Fibroblast of lung (primary cell): ENCODE data around the gene PSME3IP1. TPM values are rescaled to one million over a fixed set of nuclear protein-coding genes. Genes with fewer than 3 reads are reported as not detected.
A peak's percentile ranks its signal among the peaks of the same experiment; 100 is the strongest.

Source experiments
- DNase-seq, 2 donors: peaks; one replicate each; pipeline versions ENCODE4 v3.0.0 to v3.0.0-alpha.2; 2010; ENCODE audit warnings: low read depth in 2 of 2
- H2AFZ ChIP-seq: 2 replicates; pipeline ENCODE4 v1.5.1; 2012; ENCODE audit warnings: low read length, control low read depth, inconsistent platforms
- H3K27ac ChIP-seq: 2 replicates; pipeline ENCODE4 v1.5.1; 2011; ENCODE audit warnings: low read length, control low read depth; ENCODE audit not compliant: insufficient read depth
- H3K27me3 ChIP-seq: 2 replicates; pipeline ENCODE4 v1.5.1; 2011; ENCODE audit warnings: mild to moderate bottlenecking, low read length; ENCODE audit not compliant: control insufficient read depth, insufficient read depth
- H3K36me3 ChIP-seq: 2 replicates; pipeline ENCODE4 v1.5.1; 2011; ENCODE audit warnings: low read length; ENCODE audit not compliant: control insufficient read depth, insufficient read depth
- H3K4me1 ChIP-seq: 2 replicates; pipeline ENCODE4 v1.5.1; 2011; ENCODE audit warnings: low read length; ENCODE audit not compliant: control insufficient read depth, insufficient read depth; ENCODE audit errors: extremely low read depth
- H3K4me2 ChIP-seq: 2 replicates; pipeline ENCODE4 v1.5.1; 2011; ENCODE audit warnings: low read length, control low read depth; ENCODE audit not compliant: insufficient read depth; ENCODE audit errors: extremely low read depth
- H3K4me3 ChIP-seq, 4 experiments: fragments of 200-600 bp in 1 of 4; sonication (generic) in 1 of 4; replicated peaks in 1 of 4; 2 replicates each; pipeline ENCODE4 v1.5.1; 2011 to 2016; ENCODE audit warnings: low read length in 4 of 4, low read depth in 3 of 4, mild to moderate bottlenecking in 3 of 4, control low read depth in 2 of 4, inconsistent platforms in 1 of 4, mixed read lengths in 1 of 4; ENCODE audit not compliant: insufficient read depth in 1 of 4; ENCODE audit errors: control extremely low read depth in 1 of 4
- H3K79me2 ChIP-seq: 2 replicates; pipeline ENCODE4 v1.5.1; 2012; ENCODE audit warnings: mild to moderate bottlenecking, low read length, inconsistent platforms; ENCODE audit not compliant: control insufficient read depth, insufficient read depth
- H3K9ac ChIP-seq: 2 replicates; pipeline ENCODE4 v1.5.1; 2011; ENCODE audit warnings: mild to moderate bottlenecking, low read length, control low read depth; ENCODE audit not compliant: insufficient read depth
- H3K9me3 ChIP-seq: 2 replicates; pipeline ENCODE4 v1.5.1; 2012; ENCODE audit warnings: low read depth, low read length; ENCODE audit not compliant: control insufficient read depth, insufficient read depth
- H4K20me1 ChIP-seq: 2 replicates; pipeline ENCODE4 v1.5.1; 2011; ENCODE audit warnings: low read length; ENCODE audit not compliant: control insufficient read depth, insufficient read depth; ENCODE audit errors: extremely low read depth
- CTCF ChIP-seq, 2 donors: IDR thresholded peaks in 1 of 2; conservative IDR thresholded peaks in 1 of 2; 1 replicate in 1 of 2; 2 replicates in 1 of 2; pipeline ENCODE4 v1.5.1; 2011 to 2012; ENCODE audit warnings: low read length in 2 of 2, control low read depth in 1 of 2, inconsistent platforms in 1 of 2, low read depth in 1 of 2, mild to moderate bottlenecking in 1 of 2
- EZH2 ChIP-seq: IDR thresholded peaks from 2 replicates; pipeline ENCODE4 v1.5.1; 2012; ENCODE audit warnings: low read length, control low read depth, mild to moderate bottlenecking; ENCODE audit errors: missing control alignments
- polyA plus RNA-seq, 2 donors: library from polyadenylated mRNA; depleted of rRNA in 1 of 2; stranded (reverse) in 1 of 2; unstranded in 1 of 2; fragments of >200 nt; gene quantifications; 2 replicates each; pipeline ENCODE4 v1.2.1, GENCODE V29; 2011 to 2012; ENCODE audit warnings: missing spikeins in 1 of 2
- total RNA-seq: library from RNA; depleted of rRNA; stranded (reverse); fragments of >200 nt; gene quantifications from 2 replicates; pipeline ENCODE4 v1.2.1, GENCODE V29; 2014

PSME3IP1 gene
- total and polyA plus RNA-seq, 2 donors (not counting 1 experiment from before 2014, with no cell fraction given) = 55.5 to 64.6 TPM

- H3K4me1 ChIP-seq = peaks cover 11% of the 10 kb centered on the region
- no peaks in the 10 kb centered on the region for H3K27me3 ChIP-seq
- no peaks in the 10 kb centered on the region for H4K20me1 ChIP-seq
- TF ChIP-seq CTCF (conservative IDR thresholded peaks at IDR 0.05 in 1 of 2, IDR thresholded peaks at IDR 0.05 in 1 of 2; ENCODE audit: low read depth in 1 of 2, low read length in 2 of 2) (no peak), EZH2 (no peak)
- H3K79me2 ChIP-seq = peaks cover 82% of the 10 kb centered on the region
- H3K9ac ChIP-seq = peak overlapping the region; percentile 96
- no peaks in the 10 kb centered on the region for H3K36me3 ChIP-seq
- H3K9me3 ChIP-seq = no peaks in the 10 kb centered on the region
- no peak overlapping the region for H2AFZ ChIP-seq
- peak overlapping the region; percentile 93 for H3K27ac ChIP-seq
- peak overlapping the region; percentile 88 to 95 (median 94) for H3K4me3 ChIP-seq
- H3K4me2 ChIP-seq = peak overlapping the region; percentile 83
- peak in 1 of 2 donors; percentile 32 for DNase-seq
Observed at GRCh38 chr16:57186872-57187854, 1.3 kb upstream of the PSME3IP1 start.

- Histone ChIP-seq H3K36me3 (no peaks in the 10 kb centered on the region), H3K4me3 (peak overlapping the region; percentile 64 to 93 (median 86)), H3K4me1 (peaks cover 3% of the 10 kb centered on the region), H4K20me1 (no peaks in the 10 kb centered on the region), H3K9ac (peak overlapping the region; percentile 92), H3K27ac (peak overlapping the region; percentile 91), H2AFZ (peak overlapping the region; percentile 63), H3K27me3 (no peaks in the 10 kb centered on the region), H3K4me2 (peak overlapping the region; percentile 92), H3K9me3 (no peaks in the 10 kb centered on the region), H3K79me2 (peaks cover 74% of the 10 kb centered on the region)
- peak; percentile 60 to 66 for DNase-seq
- TF ChIP-seq CTCF (conservative IDR thresholded peaks at IDR 0.05 in 1 of 2, IDR thresholded peaks at IDR 0.05 in 1 of 2; ENCODE audit: low read depth in 1 of 2, low read length in 2 of 2) (no peak), EZH2 (no peak)
Observed at GRCh38 chr16:57185446-57185944, 344 bp downstream of the PSME3IP1 start.

- Histone ChIP-seq H4K20me1 (no peaks in the 10 kb centered on the region), H3K4me2 (peak overlapping the region; percentile 92), H3K9ac (peak overlapping the region; percentile 92), H3K9me3 (no peaks in the 10 kb centered on the region), H3K79me2 (peaks cover 71% of the 10 kb centered on the region), H3K4me3 (peak overlapping the region; percentile 64 to 93 (median 86)), H3K36me3 (no peaks in the 10 kb centered on the region), H3K27ac (peak overlapping the region; percentile 91), H2AFZ (no peak overlapping the region), H3K4me1 (peaks cover under 1% of the 10 kb centered on the region), H3K27me3 (no peaks in the 10 kb centered on the region)
- no peak for DNase-seq
- no peak for TF ChIP-seq EZH2
Observed at GRCh38 chr16:57184887-57185445, 873 bp downstream of the PSME3IP1 start.
